ENCODE results near the gene PPP5C.

PPP5C gene

GRCh38 chr19:46328079-46328478 is 18.8 kb upstream of the PPP5C start:
- no peaks in the 10 kb centered on the region for H3K27me3 ChIP-seq (ENCODE audit: control insufficient read depth, insufficient read depth, low read length)
- no peaks in the 10 kb centered on the region for H3K4me1 ChIP-seq (ENCODE audit: control insufficient read depth, insufficient read depth, low read length)
- peaks cover 21% of the 10 kb centered on the region; the same call in 1 of the 2 replicates for H3K36me3 ChIP-seq (ENCODE audit: control insufficient read depth, insufficient read depth, low read length)
- H3K9me3 ChIP-seq (ENCODE audit: control insufficient read depth, insufficient read depth, low read length): 0 out of 2 replicates have a peak, but pooled peaks cover 3% of the 10 kb centered on the region
- H3K4me3 ChIP-seq (ENCODE audit: low read length): no peak overlapping the region
- H3K27ac ChIP-seq (ENCODE audit: low read length): no peak overlapping the region
- DNase-seq (ENCODE audit: low read depth, low spot score): no peak
- WGBS (ENCODE audit: insufficient coverage, insufficient read length): no CpG with 5 or more reads among the region's 2 CpGs

DNA sequence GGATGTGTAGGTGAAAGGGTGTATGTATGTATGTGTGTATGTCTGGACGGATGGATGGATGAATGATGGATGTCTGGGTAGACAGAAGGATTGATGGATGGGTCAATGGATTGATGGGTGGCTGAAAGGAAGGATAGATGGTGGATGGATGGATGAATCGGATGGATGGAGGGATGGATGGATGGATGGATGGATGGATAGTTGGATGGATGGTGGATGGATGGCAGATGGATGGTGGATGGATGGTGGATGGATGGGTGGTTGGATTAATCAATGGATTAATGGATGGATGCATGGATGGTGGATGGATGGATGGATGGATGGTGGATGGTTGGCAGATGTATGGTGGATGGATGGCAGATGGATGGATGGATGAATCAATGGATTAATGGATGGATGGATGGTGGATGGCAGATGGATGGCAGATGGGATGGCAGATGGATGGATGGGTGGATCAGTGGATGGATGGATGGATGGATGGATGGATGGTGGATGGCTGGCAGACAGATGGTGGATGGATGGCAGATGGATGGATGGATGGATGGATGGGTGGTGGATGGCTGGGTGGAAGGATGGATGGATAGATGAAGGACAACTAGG is 16.5 kb upstream of the PPP5C start:
- Histone ChIP-seq H3K27ac (ENCODE audit: low read length) (no peak overlapping the region), H3K4me3 (ENCODE audit: low read length) (no peak overlapping the region), H3K27me3 (ENCODE audit: control insufficient read depth, insufficient read depth, low read length) (no peaks in the 10 kb centered on the region), H3K4me1 (ENCODE audit: control insufficient read depth, insufficient read depth, low read length) (no peaks in the 10 kb centered on the region; the same call in 1 of the 2 replicates), H3K36me3 (ENCODE audit: control insufficient read depth, insufficient read depth, low read length) (peaks cover 19% of the 10 kb centered on the region; the same call in 1 of the 2 replicates), H3K9me3 (ENCODE audit: control insufficient read depth, insufficient read depth, low read length) (0 out of 2 replicates have a peak, but pooled peaks cover 3% of the 10 kb centered on the region)
- 100% methylated on average over 2 of the region's 2 CpGs for WGBS (ENCODE audit: insufficient coverage, insufficient read length)
- no peak for DNase-seq (ENCODE audit: low read depth, low spot score)

- no peak for DNase-seq (ENCODE audit: low read depth, low spot score)
- Histone ChIP-seq H3K4me3 (ENCODE audit: low read length) (no peak overlapping the region), H3K27ac (ENCODE audit: low read length) (no peak overlapping the region), H3K27me3 (ENCODE audit: control insufficient read depth, insufficient read depth, low read length) (no peaks in the 10 kb centered on the region), H3K4me1 (ENCODE audit: control insufficient read depth, insufficient read depth, low read length) (no peaks in the 10 kb centered on the region; the same call in 1 of the 2 replicates), H3K9me3 (ENCODE audit: control insufficient read depth, insufficient read depth, low read length) (no peaks in the 10 kb centered on the region), H3K36me3 (ENCODE audit: control insufficient read depth, insufficient read depth, low read length) (no peaks in the 10 kb centered on the region; the same call in 1 of the 2 replicates)
- no CpG with 5 or more reads among the region's 1 CpG for WGBS (ENCODE audit: insufficient coverage, insufficient read length)
These were observed 9.4 kb upstream of the PPP5C start for GRCh38 chr19:46337487-46337886.

GRCh38 chr19:46339446-46339845 is 7.4 kb upstream of the PPP5C start:
- H3K9me3 ChIP-seq (ENCODE audit: control insufficient read depth, insufficient read depth, low read length): no peaks in the 10 kb centered on the region
- H3K27ac ChIP-seq (ENCODE audit: low read length): no peak overlapping the region
- no peak overlapping the region for H3K4me3 ChIP-seq (ENCODE audit: low read length)
- no peak for DNase-seq (ENCODE audit: low read depth, low spot score)
- no peaks in the 10 kb centered on the region; the same call in 1 of the 2 replicates for H3K36me3 ChIP-seq (ENCODE audit: control insufficient read depth, insufficient read depth, low read length)
- no peaks in the 10 kb centered on the region for H3K27me3 ChIP-seq (ENCODE audit: control insufficient read depth, insufficient read depth, low read length)
- H3K4me1 ChIP-seq (ENCODE audit: control insufficient read depth, insufficient read depth, low read length): no peaks in the 10 kb centered on the region; the same call in 1 of the 2 replicates
- WGBS (ENCODE audit: insufficient coverage, insufficient read length): no CpG with 5 or more reads among the region's 10 CpGs

DNA sequence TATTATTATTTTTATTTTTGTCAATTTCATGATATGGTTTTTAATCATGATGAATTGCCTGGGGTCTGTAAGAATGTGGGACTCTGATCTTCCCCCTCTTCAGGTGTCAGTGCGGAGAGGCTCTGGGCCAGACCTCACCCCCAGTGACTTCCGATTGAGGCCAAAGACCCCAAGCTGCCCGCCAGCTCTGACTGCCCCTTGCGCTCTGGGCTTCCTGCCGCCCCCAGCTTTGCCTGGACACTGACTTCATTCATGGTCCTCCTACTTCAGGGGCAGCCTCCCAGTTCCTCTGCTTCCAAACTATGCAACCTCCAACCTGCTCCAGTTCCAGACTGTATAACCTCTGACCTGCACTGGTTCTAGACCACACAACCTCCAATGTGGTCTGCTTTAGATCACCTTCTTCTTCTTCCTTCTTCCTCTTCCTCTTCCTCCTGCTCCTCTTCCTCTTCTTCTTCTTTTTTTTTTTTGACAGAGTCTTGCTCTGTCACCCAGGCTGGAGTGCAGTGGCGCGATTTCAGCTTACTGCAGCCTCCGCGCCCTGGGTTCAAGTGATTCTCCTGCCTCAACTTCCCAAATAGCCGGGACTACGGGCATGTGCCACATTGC is 6.7 kb upstream of the PPP5C start:
- Histone ChIP-seq H3K36me3 (ENCODE audit: control insufficient read depth, insufficient read depth, low read length) (no peaks in the 10 kb centered on the region; the same call in 1 of the 2 replicates), H3K4me1 (ENCODE audit: control insufficient read depth, insufficient read depth, low read length) (no peaks in the 10 kb centered on the region), H3K9me3 (ENCODE audit: control insufficient read depth, insufficient read depth, low read length) (no peaks in the 10 kb centered on the region), H3K4me3 (ENCODE audit: low read length) (no peak overlapping the region), H3K27me3 (ENCODE audit: control insufficient read depth, insufficient read depth, low read length) (no peaks in the 10 kb centered on the region), H3K27ac (ENCODE audit: low read length) (no peak overlapping the region)
- no peak for DNase-seq (ENCODE audit: low read depth, low spot score)
- no CpG with 5 or more reads among the region's 11 CpGs for WGBS (ENCODE audit: insufficient coverage, insufficient read length)

DNA sequence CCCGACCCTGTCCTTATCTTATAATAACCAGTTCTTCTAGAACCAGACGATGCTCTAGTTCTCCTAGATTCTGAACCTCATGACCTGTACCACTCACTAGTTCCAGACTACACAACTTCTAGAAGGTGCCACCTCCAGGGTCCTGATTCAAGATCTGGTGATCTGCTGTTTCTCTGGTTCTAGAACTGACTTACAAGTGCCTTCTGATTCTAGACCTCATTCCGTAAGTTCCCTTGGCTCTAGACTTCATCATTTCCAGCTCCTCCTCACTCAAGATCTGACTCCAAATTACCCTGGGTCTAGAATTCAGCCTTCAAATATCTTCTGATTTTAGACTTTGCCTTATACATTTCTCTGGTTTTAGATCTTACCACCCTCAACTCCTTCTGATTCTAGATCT is 5.0 kb upstream of the PPP5C start:
- no CpG with 5 or more reads among the region's 3 CpGs for WGBS (ENCODE audit: insufficient coverage, insufficient read length)
- H3K4me3 ChIP-seq (ENCODE audit: low read length): no peak overlapping the region
- H3K36me3 ChIP-seq (ENCODE audit: control insufficient read depth, insufficient read depth, low read length): no peaks in the 10 kb centered on the region; the same call in 1 of the 2 replicates
- H3K4me1 ChIP-seq (ENCODE audit: control insufficient read depth, insufficient read depth, low read length): no peaks in the 10 kb centered on the region
- no peak for DNase-seq (ENCODE audit: low read depth, low spot score)
- H3K9me3 ChIP-seq (ENCODE audit: control insufficient read depth, insufficient read depth, low read length): no peaks in the 10 kb centered on the region
- no peak overlapping the region for H3K27ac ChIP-seq (ENCODE audit: low read length)
- H3K27me3 ChIP-seq (ENCODE audit: control insufficient read depth, insufficient read depth, low read length): no peaks in the 10 kb centered on the region

DNA sequence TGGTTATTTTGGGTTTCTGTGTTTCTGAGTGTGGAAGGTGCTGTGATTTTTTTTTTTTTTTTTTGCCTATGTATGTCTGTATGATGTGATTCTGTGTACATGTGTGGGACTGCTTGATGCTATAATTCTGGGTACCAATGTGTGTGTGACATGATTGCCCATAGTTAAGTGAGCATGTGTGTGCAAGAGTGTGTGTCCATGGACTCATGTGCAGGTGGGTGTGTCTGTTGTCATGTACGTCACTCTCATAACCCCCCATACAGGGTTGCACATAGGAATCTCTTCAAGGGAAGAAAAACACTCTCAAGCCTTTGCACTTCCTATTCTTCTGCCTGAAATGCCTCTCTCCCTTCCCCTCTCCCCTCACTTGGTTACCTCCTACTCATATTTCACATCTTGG is 2.5 kb upstream of the PPP5C start:
- H3K36me3 ChIP-seq (ENCODE audit: control insufficient read depth, insufficient read depth, low read length): no peaks in the 10 kb centered on the region
- no peak overlapping the region for H3K27ac ChIP-seq (ENCODE audit: low read length)
- no peak for DNase-seq (ENCODE audit: low read depth, low spot score)
- no CpG with 5 or more reads among the region's 1 CpG for WGBS (ENCODE audit: insufficient coverage, insufficient read length)
- H3K9me3 ChIP-seq (ENCODE audit: control insufficient read depth, insufficient read depth, low read length): no peaks in the 10 kb centered on the region
- no peak overlapping the region for H3K4me3 ChIP-seq (ENCODE audit: low read length)
- H3K27me3 ChIP-seq (ENCODE audit: control insufficient read depth, insufficient read depth, low read length): no peaks in the 10 kb centered on the region
- 0 out of 2 replicates have a peak, but pooled peaks cover 2% of the 10 kb centered on the region for H3K4me1 ChIP-seq (ENCODE audit: control insufficient read depth, insufficient read depth, low read length)

GRCh38 chr19:46345157-46345556 is 1.7 kb upstream of the PPP5C start:
- Histone ChIP-seq H3K4me1 (ENCODE audit: control insufficient read depth, insufficient read depth, low read length) (0 out of 2 replicates have a peak, but pooled peaks cover 2% of the 10 kb centered on the region), H3K27ac (ENCODE audit: low read length) (no peak overlapping the region), H3K9me3 (ENCODE audit: control insufficient read depth, insufficient read depth, low read length) (no peaks in the 10 kb centered on the region), H3K27me3 (ENCODE audit: control insufficient read depth, insufficient read depth, low read length) (no peaks in the 10 kb centered on the region), H3K36me3 (ENCODE audit: control insufficient read depth, insufficient read depth, low read length) (no peaks in the 10 kb centered on the region), H3K4me3 (ENCODE audit: low read length) (no peak overlapping the region)
- WGBS (ENCODE audit: insufficient coverage, insufficient read length): 100% methylated on average over 1 of the region's 5 CpGs
- DNase-seq (ENCODE audit: low read depth, low spot score): no peak

- Histone ChIP-seq H3K27me3 (ENCODE audit: control insufficient read depth, insufficient read depth, low read length) (no peaks in the 10 kb centered on the region), H3K36me3 (ENCODE audit: control insufficient read depth, insufficient read depth, low read length) (no peaks in the 10 kb centered on the region), H3K9me3 (ENCODE audit: control insufficient read depth, insufficient read depth, low read length) (no peaks in the 10 kb centered on the region), H3K27ac (ENCODE audit: low read length) (no peak overlapping the region), H3K4me3 (ENCODE audit: low read length) (peak overlapping the region; percentile 83; the same call in 1 of the 2 replicates), H3K4me1 (ENCODE audit: control insufficient read depth, insufficient read depth, low read length) (0 out of 2 replicates have a peak, but pooled peaks cover 2% of the 10 kb centered on the region)
- WGBS (ENCODE audit: insufficient coverage, insufficient read length): no CpG with 5 or more reads among the region's 3 CpGs
- DNase-seq (ENCODE audit: low read depth, low spot score): no peak
These were observed 641 bp downstream of the PPP5C start for GRCh38 chr19:46347572-46347883.

GRCh38 chr19:46347985-46348384 is 1.1 kb downstream of the PPP5C start:
- no CpG with 5 or more reads among the region's 5 CpGs for WGBS (ENCODE audit: insufficient coverage, insufficient read length)
- H3K27ac ChIP-seq (ENCODE audit: low read length): no peak overlapping the region
- no peak overlapping the region for H3K4me3 ChIP-seq (ENCODE audit: low read length)

More at GRCh38 chr19:46347985-46348384, 1.1 kb downstream of the PPP5C start:
- Histone ChIP-seq H3K9me3 (ENCODE audit: control insufficient read depth, insufficient read depth, low read length) (no peaks in the 10 kb centered on the region), H3K4me1 (ENCODE audit: control insufficient read depth, insufficient read depth, low read length) (0 out of 2 replicates have a peak, but pooled peaks cover 2% of the 10 kb centered on the region), H3K27me3 (ENCODE audit: control insufficient read depth, insufficient read depth, low read length) (no peaks in the 10 kb centered on the region), H3K36me3 (ENCODE audit: control insufficient read depth, insufficient read depth, low read length) (no peaks in the 10 kb centered on the region)
- DNase-seq (ENCODE audit: low read depth, low spot score): no peak

All from iPS DF 6.9 (cell line).